SK-N-SH treated with all-trans-retinoic acid at 6 μM for 48 hours (cell line): Measurements from ENCODE around the gene GPX4.
A peak's percentile ranks its signal among the peaks of the same experiment; 100 is the strongest.

Source experiments
- ATAC-seq: fragments of 200-7000 bp; cut with Tn5 transposase; 3 replicates; pipeline ENCODE4 v1.9.1; 2020; ENCODE audit warnings: mild to moderate bottlenecking, moderate library complexity
- ARNTL ChIP-seq: fragments of 450-650 bp; formaldehyde crosslinking; IDR thresholded peaks from 2 replicates; pipeline ENCODE4 v1.5.0; 2020; ENCODE audit warnings: low read depth, mild to moderate bottlenecking, moderate library complexity, borderline replicate concordance
- CSDC2 ChIP-seq: fragments of 250-450 bp; sonication (Bioruptor Pico); IDR thresholded peaks from 2 replicates; pipeline ENCODE4 v1.5.0; 2020; ENCODE audit warnings: mild to moderate bottlenecking, moderate library complexity
- ESRRG ChIP-seq: fragments of 250-450 bp; sonication (Bioruptor Pico); IDR thresholded peaks from 2 replicates; pipeline ENCODE4 v1.6.1; 2021; ENCODE audit warnings: mild to moderate bottlenecking
- GLIS3 ChIP-seq: fragments of 250-450 bp; sonication (Bioruptor Pico); IDR thresholded peaks from 2 replicates; pipeline ENCODE4 v1.5.0; 2020; ENCODE audit warnings: mild to moderate bottlenecking, moderate library complexity
- ISL1 ChIP-seq: fragments of 250-450 bp; sonication (Bioruptor Pico); IDR thresholded peaks from 2 replicates; pipeline ENCODE4 v2.1.2; 2022; ENCODE audit warnings: mild to moderate bottlenecking, moderate library complexity
- OSR1 ChIP-seq: fragments of 250-450 bp; sonication (Bioruptor Pico); IDR thresholded peaks from 2 replicates; pipeline ENCODE4 v1.8.0; 2022; ENCODE audit warnings: moderate library complexity, mild to moderate bottlenecking, inconsistent platforms
- PPARA ChIP-seq: fragments of 250-450 bp; sonication (Bioruptor Pico); IDR thresholded peaks from 2 replicates; pipeline ENCODE4 v1.5.0; 2020; ENCODE audit warnings: mild to moderate bottlenecking, borderline replicate concordance
- RARB ChIP-seq: fragments of 250-450 bp; sonication (Bioruptor Pico); IDR thresholded peaks from 2 replicates; pipeline ENCODE4 v1.8.0; 2021; ENCODE audit warnings: mild to moderate bottlenecking, moderate library complexity
- SNAI2 ChIP-seq: fragments of 250-450 bp; sonication (Bioruptor Pico); IDR thresholded peaks from 2 replicates; pipeline ENCODE4 v1.5.0; 2020; ENCODE audit warnings: mild to moderate bottlenecking, moderate library complexity
- TCF4 ChIP-seq: fragments of 250-450 bp; sonication (Bioruptor Pico); IDR thresholded peaks from 2 replicates; pipeline ENCODE4 v1.8.0; 2021; ENCODE audit warnings: mild to moderate bottlenecking, moderate library complexity, borderline replicate concordance
- TOX ChIP-seq: fragments of 250-450 bp; sonication (Bioruptor Pico); IDR thresholded peaks from 2 replicates; pipeline ENCODE4 v1.8.0; 2021; ENCODE audit warnings: mild to moderate bottlenecking, moderate library complexity, borderline replicate concordance
- ZC3H10 ChIP-seq: fragments of 250-450 bp; sonication (Bioruptor Pico); IDR thresholded peaks from 2 replicates; pipeline ENCODE4 v1.5.1; 2021; ENCODE audit warnings: mild to moderate bottlenecking, moderate library complexity
- ZFP3 ChIP-seq: fragments of 250-450 bp; sonication (Bioruptor Pico); IDR thresholded peaks from 2 replicates; pipeline ENCODE4 v1.5.0; 2020; ENCODE audit warnings: mild to moderate bottlenecking, moderate library complexity
- ZFP30 ChIP-seq: fragments of 450-650 bp; formaldehyde crosslinking; IDR thresholded peaks from 2 replicates; pipeline ENCODE4 v1.5.0; 2022; ENCODE audit warnings: mild to moderate bottlenecking, moderate library complexity
- ZNF565 ChIP-seq: fragments of 450-650 bp; formaldehyde crosslinking; conservative IDR thresholded peaks from 2 replicates; pipeline ENCODE4 v1.5.0; 2020; ENCODE audit warnings: low read depth, mild to moderate bottlenecking, moderate library complexity
- ZNF70 ChIP-seq: fragments of 450-650 bp; formaldehyde crosslinking; IDR thresholded peaks from 2 replicates; pipeline ENCODE4 v1.5.0; 2020; ENCODE audit warnings: mild to moderate bottlenecking, moderate library complexity
- ZNF8 ChIP-seq: fragments of 450-650 bp; formaldehyde crosslinking; IDR thresholded peaks from 2 replicates; pipeline ENCODE4 v1.5.0; 2020; ENCODE audit warnings: mild to moderate bottlenecking, moderate library complexity
- TF ChIP-seq, protein P1 (sequence below): fragments of 250-450 bp; sonication (Bioruptor Pico); IDR thresholded peaks from 2 replicates; pipeline ENCODE4 v1.8.0; 2021; ENCODE audit warnings: low read depth, mild to moderate bottlenecking, moderate library complexity, borderline replicate concordance
- TF ChIP-seq, protein P2 (sequence below): fragments of 250-450 bp; sonication (Bioruptor Pico); IDR thresholded peaks from 2 replicates; pipeline ENCODE4 v1.5.0; 2020; ENCODE audit warnings: mild to moderate bottlenecking, moderate library complexity
- TF ChIP-seq, protein P3 (sequence below): fragments of 250-450 bp; sonication (Bioruptor Pico); IDR thresholded peaks from 2 replicates; pipeline ENCODE4 v1.5.1; 2020; ENCODE audit warnings: low read depth, mild to moderate bottlenecking, moderate library complexity
- TF ChIP-seq, protein P4 (sequence below): fragments of 250-450 bp; sonication (Bioruptor Pico); IDR thresholded peaks from 2 replicates; pipeline ENCODE4 v1.5.1; 2021; ENCODE audit warnings: mild to moderate bottlenecking, moderate library complexity
- TF ChIP-seq, protein P5 (sequence below): fragments of 250-450 bp; sonication (Bioruptor Pico); IDR thresholded peaks from 2 replicates; pipeline ENCODE4 v1.8.0; 2020; ENCODE audit warnings: mild to moderate bottlenecking, moderate library complexity, borderline replicate concordance

GPX4 gene

DNA sequence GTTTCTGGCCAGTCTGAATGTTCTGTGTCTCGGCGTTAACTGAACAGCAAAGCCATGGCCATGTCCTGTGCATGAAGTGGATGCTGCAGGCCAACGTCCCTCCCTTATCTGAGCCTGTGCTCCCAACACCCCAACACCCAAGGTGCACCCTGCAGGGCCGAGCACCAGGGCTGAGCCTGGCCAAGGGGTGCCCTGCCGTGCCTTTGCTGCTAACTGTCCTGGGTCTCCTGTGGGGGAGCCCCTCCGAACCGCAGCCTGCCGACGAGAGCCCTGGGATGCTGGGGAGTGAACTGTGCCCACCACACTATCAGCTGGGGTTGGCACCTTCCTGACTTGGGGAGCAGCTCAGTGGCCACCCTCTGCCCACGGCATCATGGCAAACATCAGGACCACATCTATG is 17.6 kb downstream of the GPX4 start (continued):
- TF ChIP-seq ZNF565 (no peak), ZFP30 (no peak), RARB (CRISPR knock-in tag) (no peak), ESRRG (CRISPR knock-in tag) (no peak), SNAI2 (CRISPR knock-in tag) (no peak), OSR1 (CRISPR knock-in tag) (no peak), TOX (CRISPR knock-in tag) (no peak)

DNA sequence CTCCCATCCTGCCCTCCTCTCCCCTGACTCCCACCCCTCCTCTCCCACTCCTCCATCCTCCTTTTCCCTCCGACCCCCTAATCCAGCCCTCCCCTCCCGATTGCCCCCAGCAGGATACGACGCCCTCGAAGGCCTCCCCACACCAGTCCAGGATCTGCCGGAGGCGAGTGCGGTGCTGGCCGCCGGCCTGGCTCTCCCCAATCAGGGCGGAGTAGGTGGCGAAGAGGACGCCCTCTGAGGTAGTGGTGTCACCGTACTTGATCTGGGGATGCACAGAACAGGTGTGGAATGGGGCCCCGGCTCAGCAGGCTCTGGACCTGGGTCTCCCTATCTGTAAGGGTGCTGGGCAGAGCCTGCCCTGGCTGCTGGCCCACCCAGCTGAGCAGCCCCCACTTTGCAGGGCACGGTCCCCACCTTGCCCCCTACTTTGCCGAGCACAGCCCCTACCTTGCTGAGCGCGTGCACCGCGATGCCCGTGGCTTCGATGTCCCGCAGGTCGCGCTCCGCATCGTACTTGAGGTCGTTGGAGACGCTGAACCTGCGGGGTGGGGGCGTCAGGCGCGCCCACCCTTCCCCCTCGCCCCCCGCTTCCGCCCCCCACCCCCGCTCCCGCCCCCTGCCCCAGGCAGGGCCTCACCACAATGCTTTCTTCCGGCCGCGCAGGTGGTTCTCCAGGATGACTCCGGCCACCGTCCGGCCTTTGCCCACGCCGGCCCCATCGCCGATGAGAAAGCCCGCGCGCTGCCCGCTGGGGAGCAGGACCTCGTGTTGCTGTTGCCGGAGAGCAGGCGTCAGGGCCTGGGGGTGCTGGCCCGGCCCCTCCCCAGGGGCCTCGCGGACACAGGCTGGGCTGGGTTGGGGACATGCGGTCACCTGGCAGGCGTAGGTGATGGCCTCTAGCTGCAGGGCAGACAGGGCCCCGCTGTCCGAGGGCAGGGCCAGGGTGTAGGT is 18.5 kb downstream of the GPX4 start:
- TF ChIP-seq, protein P1, sequence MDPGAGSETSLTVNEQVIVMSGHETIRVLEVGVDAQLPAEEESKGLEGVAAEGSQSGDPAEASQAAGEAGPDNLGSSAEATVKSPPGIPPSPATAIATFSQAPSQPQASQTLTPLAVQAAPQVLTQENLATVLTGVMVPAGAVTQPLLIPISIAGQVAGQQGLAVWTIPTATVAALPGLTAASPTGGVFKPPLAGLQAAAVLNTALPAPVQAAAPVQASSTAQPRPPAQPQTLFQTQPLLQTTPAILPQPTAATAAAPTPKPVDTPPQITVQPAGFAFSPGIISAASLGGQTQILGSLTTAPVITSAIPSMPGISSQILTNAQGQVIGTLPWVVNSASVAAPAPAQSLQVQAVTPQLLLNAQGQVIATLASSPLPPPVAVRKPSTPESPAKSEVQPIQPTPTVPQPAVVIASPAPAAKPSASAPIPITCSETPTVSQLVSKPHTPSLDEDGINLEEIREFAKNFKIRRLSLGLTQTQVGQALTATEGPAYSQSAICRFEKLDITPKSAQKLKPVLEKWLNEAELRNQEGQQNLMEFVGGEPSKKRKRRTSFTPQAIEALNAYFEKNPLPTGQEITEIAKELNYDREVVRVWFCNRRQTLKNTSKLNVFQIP (CRISPR knock-in tag): no peak
- no peak for TF ChIP-seq ZFP3 (CRISPR knock-in tag)
- TF ChIP-seq ZNF8 (CRISPR knock-in tag): no peak
- no peak for TF ChIP-seq ZC3H10 (CRISPR knock-in tag)
- TF ChIP-seq SNAI2 (CRISPR knock-in tag): no peak
- no peak for TF ChIP-seq ZFP30
- TF ChIP-seq GLIS3: no peak
- TF ChIP-seq TOX (CRISPR knock-in tag): no peak
- no peak for TF ChIP-seq ESRRG (CRISPR knock-in tag)
- TF ChIP-seq, protein P2, sequence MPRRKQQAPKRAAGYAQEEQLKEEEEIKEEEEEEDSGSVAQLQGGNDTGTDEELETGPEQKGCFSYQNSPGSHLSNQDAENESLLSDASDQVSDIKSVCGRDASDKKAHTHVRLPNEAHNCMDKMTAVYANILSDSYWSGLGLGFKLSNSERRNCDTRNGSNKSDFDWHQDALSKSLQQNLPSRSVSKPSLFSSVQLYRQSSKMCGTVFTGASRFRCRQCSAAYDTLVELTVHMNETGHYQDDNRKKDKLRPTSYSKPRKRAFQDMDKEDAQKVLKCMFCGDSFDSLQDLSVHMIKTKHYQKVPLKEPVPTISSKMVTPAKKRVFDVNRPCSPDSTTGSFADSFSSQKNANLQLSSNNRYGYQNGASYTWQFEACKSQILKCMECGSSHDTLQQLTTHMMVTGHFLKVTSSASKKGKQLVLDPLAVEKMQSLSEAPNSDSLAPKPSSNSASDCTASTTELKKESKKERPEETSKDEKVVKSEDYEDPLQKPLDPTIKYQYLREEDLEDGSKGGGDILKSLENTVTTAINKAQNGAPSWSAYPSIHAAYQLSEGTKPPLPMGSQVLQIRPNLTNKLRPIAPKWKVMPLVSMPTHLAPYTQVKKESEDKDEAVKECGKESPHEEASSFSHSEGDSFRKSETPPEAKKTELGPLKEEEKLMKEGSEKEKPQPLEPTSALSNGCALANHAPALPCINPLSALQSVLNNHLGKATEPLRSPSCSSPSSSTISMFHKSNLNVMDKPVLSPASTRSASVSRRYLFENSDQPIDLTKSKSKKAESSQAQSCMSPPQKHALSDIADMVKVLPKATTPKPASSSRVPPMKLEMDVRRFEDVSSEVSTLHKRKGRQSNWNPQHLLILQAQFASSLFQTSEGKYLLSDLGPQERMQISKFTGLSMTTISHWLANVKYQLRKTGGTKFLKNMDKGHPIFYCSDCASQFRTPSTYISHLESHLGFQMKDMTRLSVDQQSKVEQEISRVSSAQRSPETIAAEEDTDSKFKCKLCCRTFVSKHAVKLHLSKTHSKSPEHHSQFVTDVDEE (CRISPR knock-in tag): no peak
- TF ChIP-seq, protein P3, sequence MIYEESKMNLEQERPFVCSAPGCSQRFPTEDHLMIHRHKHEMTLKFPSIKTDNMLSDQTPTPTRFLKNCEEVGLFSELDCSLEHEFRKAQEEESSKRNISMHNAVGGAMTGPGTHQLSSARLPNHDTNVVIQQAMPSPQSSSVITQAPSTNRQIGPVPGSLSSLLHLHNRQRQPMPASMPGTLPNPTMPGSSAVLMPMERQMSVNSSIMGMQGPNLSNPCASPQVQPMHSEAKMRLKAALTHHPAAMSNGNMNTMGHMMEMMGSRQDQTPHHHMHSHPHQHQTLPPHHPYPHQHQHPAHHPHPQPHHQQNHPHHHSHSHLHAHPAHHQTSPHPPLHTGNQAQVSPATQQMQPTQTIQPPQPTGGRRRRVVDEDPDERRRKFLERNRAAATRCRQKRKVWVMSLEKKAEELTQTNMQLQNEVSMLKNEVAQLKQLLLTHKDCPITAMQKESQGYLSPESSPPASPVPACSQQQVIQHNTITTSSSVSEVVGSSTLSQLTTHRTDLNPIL (CRISPR knock-in tag): no peak
- no peak for TF ChIP-seq ZNF70
- TF ChIP-seq, protein P4, sequence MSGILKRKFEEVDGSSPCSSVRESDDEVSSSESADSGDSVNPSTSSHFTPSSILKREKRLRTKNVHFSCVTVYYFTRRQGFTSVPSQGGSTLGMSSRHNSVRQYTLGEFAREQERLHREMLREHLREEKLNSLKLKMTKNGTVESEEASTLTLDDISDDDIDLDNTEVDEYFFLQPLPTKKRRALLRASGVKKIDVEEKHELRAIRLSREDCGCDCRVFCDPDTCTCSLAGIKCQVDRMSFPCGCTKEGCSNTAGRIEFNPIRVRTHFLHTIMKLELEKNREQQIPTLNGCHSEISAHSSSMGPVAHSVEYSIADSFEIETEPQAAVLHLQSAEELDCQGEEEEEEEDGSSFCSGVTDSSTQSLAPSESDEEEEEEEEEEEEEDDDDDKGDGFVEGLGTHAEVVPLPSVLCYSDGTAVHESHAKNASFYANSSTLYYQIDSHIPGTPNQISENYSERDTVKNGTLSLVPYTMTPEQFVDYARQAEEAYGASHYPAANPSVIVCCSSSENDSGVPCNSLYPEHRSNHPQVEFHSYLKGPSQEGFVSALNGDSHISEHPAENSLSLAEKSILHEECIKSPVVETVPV (CRISPR knock-in tag): no peak
- TF ChIP-seq TCF4: no peak
- TF ChIP-seq, protein P5, sequence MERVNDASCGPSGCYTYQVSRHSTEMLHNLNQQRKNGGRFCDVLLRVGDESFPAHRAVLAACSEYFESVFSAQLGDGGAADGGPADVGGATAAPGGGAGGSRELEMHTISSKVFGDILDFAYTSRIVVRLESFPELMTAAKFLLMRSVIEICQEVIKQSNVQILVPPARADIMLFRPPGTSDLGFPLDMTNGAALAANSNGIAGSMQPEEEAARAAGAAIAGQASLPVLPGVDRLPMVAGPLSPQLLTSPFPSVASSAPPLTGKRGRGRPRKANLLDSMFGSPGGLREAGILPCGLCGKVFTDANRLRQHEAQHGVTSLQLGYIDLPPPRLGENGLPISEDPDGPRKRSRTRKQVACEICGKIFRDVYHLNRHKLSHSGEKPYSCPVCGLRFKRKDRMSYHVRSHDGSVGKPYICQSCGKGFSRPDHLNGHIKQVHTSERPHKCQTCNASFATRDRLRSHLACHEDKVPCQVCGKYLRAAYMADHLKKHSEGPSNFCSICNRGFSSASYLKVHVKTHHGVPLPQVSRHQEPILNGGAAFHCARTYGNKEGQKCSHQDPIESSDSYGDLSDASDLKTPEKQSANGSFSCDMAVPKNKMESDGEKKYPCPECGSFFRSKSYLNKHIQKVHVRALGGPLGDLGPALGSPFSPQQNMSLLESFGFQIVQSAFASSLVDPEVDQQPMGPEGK (CRISPR knock-in tag): no peak
- TF ChIP-seq CSDC2 (CRISPR knock-in tag): no peak
- TF ChIP-seq ARNTL: no peak
- no peak for TF ChIP-seq PPARA
- ATAC-seq: no peak

DNA sequence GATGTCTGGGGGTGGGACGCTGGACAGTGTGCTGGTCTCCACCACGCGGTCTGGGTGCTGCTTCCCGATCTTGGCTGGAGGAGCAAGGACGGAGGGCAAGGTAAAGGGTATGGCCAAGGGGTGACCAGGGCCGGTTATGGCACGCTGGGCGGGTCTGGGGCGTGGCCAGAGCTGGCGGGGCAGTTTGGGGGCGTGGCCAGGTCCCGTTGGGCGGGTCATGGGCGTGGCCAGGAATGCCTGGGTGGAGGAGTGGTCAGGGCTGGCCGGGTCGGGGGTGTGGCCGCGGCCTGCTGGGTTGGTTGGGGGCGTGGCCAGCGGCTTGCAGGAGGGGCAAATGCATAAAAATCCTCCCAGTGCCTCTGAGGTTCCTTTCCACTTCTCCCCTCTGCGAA is 19.2 kb downstream of the GPX4 start:
- TF ChIP-seq ISL1 (CRISPR knock-in tag) (no peak), TOX (CRISPR knock-in tag) (no peak), ZFP3 (CRISPR knock-in tag) (no peak)
- TF ChIP-seq, protein P4 (CRISPR knock-in tag): no peak
- ATAC-seq: peak; percentile 75
